ENCODE results near the gene GLI2.

DNA sequence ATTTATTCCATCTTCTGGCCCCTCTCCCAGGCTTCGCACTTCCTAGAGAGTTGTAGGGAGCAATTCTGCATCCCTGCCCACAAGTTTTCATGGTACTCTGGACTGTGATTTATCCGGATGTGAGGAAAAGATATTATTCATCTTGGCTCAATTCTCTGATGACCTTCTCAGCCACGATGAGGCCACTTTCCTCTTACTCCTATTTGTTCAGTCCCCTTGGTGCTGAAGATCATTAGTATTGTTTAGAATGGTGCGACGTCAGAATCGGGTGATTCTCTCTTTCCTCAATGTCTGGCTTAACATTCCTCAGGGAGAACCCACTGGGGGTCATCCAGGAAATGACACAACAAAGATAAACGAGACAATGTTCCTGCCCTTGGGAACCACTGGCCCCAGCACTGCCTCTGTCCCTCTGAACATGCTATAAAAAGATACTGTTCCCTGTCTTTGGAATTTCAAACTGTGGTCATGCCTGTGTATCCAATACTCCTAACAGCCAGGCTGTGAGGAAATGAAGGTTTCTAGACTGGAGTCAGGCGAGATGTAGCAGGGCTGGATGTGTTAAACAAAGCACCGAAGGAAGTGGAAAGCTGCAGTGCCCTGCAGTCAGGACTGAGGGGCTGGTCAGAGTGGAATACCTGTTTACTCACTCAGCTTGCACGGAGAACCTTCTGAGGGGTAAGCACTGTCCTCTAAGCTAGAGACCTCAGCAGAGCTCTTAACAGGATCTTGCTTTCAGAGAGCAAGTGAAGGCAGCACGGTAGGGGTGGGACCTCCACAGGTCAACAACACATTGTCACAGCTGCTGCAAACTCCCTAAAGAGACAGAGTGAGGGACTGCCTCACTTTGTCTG is 12.9 kb upstream of the GLI2 start:
- TF ChIP-seq, protein P1, sequence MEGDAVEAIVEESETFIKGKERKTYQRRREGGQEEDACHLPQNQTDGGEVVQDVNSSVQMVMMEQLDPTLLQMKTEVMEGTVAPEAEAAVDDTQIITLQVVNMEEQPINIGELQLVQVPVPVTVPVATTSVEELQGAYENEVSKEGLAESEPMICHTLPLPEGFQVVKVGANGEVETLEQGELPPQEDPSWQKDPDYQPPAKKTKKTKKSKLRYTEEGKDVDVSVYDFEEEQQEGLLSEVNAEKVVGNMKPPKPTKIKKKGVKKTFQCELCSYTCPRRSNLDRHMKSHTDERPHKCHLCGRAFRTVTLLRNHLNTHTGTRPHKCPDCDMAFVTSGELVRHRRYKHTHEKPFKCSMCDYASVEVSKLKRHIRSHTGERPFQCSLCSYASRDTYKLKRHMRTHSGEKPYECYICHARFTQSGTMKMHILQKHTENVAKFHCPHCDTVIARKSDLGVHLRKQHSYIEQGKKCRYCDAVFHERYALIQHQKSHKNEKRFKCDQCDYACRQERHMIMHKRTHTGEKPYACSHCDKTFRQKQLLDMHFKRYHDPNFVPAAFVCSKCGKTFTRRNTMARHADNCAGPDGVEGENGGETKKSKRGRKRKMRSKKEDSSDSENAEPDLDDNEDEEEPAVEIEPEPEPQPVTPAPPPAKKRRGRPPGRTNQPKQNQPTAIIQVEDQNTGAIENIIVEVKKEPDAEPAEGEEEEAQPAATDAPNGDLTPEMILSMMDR (conservative IDR thresholded peaks at IDR 0.05 in 1 of 2, IDR thresholded peaks at IDR 0.05 in 1 of 2; ENCODE audit: low read depth in 1 of 2, low read length in 2 of 2) = no peak
- no peak for TF ChIP-seq EZH2 (IDR thresholded peaks at IDR 0.05; ENCODE audit: low read length, missing control alignments)

All from fibroblast of lung (primary cell).